Kasumi-1 (cell line): Measurements from ENCODE around the gene MRPS27.

Source experiments
- DNase-seq, 2 experiments: peaks; one replicate each; lab custom pipeline; 2025; lab: John Stamatoyannopoulos, UW

Gene MRPS27

DNA sequence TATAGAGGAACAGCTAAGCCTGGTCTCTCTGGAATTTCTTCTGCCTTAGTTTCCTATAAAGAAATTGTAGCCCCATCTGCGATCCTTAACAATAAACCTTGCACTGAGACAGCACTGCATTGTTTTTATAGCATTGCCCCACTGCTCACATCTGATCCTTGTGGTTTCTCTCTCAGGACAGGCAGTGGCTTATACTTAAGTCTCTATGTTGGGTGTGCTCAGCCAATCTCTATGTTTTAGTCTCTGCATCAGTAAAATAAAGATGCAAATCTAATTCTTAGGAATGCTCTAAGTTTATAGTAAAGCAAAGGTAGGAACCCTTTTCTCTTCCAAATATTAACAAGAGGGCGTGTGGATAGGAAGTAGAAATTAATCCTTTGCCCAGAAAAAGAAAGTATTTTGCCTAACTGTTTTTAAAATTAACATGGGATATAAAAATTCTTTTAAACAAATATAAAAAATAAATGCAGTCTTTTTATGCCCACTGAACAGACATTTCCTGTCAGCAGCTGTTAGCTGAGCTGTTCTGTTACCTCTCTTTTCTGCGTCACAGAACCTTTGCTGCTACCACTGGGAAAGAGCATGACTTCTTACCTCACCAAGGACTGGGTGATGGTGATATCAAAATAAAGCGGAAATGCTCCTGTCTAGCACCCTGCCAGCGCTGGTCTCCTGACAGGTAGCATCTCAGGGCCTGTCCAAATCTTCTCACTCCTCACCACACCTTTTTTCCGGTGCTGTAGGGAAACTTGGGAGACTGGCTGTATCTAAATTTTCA, 29.5 kb downstream of the MRPS27 start:
- no peak for DNase-seq

DNA sequence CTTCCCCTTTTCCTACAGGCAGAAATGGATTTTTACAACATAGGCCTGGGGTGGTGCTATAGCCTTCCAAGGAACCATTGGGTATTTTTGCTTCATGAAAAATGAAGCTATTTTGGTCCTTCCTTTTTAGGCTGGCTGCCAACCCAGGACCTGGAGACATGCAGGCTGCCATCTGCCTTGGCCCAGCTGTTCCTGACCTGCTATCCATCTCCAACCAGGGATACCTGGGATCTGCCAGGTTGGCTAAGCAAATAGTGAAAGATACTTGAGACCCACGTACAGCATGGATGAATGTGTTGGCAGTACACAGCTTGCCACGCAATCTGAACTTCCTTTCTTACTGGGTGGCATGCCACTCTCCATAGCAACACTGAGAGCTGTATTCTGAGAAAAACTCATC, 31.1 kb downstream of the MRPS27 start:
- DNase-seq = peak in 1 of 2 experiments; percentile 24

DNA sequence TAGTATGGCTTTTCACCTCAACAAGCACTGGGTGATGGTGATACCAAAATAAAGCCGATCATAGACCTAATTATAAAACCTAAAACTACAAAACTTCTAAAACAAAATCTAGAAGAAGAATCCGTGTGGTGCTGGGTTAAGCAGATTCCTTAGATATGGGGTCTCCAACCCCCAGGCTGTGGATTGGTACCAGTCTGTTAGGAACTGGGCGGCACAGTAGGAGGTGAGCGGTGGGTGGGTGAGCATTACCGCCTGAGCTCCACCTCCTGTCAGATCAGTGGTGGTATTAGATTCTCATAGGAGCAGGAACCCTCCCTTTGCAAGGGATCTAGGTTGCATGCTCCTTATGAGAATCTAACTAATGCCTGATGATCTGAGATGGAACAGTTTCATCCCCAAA, 33.2 kb downstream of the MRPS27 start:
- DNase-seq = no peak

DNA sequence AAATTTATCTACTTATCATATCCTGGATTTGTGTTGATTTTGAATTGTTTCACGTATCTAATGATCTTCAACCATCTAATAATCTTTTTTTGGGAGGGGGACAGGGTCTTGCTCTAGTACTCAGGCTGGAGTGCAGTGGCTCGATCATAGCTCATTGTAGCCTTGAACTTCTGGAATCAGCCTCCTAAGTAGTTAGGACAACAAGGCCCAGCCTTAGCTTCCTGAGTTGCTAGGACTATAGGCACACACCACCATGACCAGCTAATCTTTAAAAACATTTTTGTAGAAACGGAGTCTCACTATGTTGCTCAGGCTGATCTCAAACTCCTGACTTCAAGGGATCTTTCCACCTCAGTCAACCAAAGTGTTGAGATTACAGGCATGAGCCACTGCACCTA, 34.6 kb downstream of the MRPS27 start:
- no peak for DNase-seq

DNA sequence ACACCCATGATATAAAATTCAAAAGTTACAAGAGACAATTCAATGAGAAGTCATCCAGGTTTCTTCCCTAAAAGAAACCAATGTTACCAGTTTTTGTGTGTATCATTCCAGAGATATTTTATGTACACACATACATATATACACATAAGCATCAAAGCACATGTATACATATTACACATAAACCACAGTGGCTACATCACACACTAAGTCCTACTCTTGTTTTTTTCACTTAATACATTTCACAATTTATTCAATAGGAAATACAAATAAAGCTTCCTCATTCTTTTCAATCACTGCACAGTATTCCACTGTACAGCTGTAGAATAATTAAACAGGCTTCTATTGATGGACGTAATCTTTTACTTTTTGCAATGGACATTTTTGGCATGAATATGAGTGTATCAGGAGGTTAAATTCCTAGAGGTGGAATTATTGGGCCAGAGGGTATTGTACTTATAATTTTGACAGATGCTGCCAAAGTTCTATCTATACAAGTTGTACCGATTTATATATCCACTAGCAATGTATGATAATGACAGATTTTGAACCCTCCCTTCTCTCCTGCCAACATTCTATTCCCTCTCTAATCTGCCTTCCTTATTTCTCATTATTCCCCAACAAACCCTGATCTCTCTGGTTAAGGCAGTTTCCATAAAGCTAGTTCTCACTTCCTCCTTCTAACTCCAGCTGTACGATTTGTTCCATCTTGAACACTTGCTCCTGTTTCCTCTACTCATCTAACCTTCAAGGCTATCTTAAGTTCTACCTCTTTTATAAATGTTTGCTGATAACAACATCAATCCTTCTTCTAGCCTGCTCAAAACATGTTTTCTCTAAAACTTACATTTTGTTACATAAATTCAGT, 35.2 kb downstream of the MRPS27 start:
- DNase-seq = peak; percentile 35 to 61

DNA sequence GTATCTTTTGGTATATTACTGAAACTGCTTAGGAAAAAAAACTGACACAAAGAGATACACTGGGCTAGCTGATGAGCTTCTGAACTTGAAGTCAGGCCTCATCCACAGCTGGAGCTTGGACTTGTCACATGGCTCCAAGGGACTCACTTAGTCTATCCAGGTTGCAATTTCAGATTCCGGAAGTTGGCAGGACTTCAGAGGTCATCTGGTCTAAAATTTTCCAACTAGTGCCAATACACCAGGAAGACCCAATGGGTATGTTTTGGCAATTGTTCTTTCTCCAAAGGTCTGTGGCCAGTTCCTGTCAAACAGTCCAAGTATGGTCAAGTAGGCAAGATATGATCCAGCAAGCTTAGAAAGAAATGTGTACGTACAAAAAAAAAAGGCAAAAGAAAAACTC, 36.7 kb downstream of the MRPS27 start:
- DNase-seq = no peak

DNA sequence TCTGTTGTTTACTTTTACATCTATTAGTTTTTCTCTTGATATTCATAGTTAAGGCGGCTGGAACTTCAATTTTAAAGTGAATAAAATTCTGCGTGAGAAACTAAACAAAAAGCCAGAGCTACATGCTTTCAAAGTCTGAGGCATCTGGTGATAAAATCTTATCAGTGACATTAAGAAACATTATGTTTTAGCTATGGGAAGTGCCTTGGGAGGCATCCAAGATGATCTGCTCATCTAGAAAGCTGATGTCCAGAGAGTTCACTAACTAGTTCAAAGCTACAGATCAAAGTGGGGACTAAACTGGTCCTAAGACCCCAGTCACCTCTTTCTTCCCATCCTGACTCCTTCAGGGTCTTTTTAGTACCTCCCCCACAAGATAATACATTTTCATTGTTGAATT, 37.2 kb downstream of the MRPS27 start:
- no peak for DNase-seq

DNA sequence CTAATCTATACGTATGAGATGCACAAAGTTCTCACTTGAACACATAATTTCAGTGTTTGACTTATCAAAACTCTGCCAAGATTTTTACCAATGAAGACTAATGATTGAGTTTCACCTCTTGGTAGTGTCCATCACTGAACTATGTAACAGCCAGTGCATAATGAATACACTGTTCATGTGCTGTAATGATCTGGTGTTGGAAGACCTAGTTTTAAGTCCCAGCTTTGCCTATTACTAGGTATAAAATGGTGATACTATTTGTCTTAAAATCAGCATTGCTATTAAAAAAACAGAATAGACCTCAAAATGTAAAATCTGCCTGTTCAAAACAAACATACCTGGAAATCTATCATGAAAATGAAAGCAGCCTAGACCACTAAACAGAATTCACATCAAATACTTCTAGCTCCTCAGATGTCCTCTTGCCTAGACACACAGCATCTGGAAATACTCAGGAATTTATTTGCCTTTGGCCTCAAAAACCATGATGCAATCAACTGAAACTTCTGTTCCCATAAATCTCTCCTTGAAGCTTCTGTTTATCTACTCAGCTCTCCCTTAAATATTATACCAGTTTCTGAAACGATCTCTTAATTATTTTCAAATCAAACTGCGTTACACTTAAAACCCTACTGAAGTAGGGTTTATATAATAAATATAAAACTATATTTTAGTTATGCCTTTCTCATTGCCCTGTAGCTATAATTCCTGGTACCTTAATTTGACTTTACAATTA, 38.1 kb downstream of the MRPS27 start:
- DNase-seq = no peak

DNA sequence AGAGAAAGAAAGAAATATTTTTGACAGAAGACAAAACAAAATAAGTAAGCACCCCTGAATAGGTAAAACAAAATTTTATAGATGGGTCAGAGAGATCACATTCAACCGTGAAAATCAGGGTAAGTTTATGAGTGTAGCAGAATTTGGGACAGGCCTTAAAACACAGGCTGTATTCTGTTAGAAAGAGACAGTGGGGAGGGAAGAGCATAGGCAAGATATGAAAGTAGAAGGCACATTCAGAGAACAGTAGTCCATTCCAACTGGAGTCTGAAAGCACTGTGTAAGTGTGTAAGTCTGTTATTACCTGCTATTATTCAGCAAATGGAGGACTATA, 38.6 kb downstream of the MRPS27 start:
- DNase-seq = no peak

DNA sequence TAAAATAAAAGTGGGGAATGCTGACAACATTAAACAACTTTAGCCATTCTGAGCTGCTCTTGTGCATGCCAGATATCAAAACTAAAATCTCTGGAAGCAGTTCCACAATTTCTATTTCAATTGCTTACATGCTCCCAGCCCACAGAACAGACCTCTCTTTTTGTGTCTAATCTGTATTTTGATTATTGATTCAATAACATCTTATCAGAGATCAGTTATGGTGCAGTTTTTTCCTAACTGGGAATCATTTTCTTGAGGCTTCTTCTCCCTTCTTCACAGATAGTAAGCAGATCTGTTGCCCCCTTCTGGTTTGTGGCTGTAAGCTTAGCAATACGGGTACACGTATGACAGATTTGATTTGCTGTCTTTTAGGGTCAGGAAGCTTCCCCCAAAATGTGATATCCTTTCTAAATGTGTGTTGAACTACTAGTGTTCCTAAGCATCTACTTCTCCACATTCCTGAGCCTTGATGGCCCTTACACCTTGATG, 39.4 kb downstream of the MRPS27 start:
- DNase-seq = peak; percentile 27 to 63

DNA sequence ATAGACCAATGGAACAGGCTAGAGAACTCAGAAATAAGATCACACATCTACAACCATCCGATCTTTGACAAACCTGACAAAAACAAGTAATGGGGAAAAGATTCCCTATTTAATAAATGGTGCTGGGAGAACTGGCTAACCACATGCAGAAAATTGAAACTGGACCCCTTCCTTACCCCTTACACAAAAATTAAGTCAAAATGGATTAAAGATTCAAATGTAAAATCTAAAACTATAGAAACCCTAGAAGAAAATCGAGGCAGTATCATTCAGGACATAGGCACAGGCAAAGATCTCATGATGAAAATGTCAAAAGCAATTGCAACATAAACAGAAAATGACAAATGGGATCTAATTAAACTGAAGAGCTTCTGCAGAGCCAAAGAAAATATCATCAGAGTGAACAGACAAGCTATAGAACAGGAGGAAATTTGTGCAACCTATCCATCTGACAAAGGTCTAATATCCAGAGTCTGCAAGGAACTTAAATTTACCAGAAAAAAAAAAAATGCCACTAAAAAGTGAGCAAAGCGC, 43.8 kb downstream of the MRPS27 start:
- no peak for DNase-seq

DNA sequence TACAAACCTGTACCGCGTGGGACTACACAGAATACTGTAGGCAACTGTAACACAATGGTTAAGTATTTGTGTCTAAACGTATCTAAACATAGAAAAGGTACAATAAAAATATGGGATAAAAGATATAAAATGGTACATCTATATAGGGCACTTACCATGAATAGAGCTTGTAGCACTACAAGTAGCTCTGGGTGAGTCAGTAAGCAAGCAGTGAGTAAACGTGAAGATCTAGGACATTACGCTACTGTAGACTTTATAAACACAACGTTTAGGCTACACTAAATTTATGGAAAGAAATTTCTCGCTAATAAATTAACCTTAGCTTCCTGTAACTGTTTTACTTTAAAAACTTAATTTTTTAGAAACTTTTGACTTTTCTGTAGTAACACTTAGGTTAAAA, 46.5 kb downstream of the MRPS27 start:
- DNase-seq = no peak

DNA sequence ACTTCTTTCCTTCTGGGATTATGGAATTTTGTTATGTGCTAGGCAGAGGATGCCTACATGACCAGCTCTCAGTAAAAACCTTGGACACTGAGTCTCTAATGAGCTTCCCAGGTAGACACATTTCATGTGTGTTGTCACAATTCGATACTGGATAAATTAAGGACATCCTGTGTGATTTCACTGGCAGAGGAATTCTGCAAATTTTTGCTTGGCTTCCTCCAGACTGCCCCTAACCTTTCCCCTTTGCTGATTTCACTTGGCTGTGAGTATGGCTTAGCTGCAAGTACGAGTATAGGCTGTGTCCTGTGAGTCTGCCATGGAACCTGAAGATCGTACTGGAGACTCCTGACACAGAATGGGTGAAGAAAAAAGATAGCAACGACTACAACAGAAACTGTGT, 47.6 kb downstream of the MRPS27 start:
- no peak for DNase-seq

DNA sequence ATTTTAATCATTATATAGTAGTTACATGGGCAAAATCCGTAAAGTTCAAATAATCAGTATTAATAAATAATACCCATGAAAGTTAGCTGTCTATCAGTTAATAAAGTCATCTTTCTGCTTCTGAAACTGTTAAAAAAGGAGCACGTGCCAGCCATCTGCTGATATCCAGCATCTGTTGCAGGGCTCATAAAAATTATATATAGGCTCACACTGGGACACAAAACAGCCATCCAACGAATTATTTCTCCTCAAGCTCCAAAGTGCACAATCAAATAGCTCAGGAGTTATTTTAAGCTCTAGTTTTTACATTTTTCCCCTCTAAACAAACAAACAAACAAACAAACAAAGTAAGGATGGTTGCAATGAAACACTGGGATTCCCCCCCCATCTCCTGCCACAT, 48.3 kb downstream of the MRPS27 start:
- DNase-seq = no peak

DNA sequence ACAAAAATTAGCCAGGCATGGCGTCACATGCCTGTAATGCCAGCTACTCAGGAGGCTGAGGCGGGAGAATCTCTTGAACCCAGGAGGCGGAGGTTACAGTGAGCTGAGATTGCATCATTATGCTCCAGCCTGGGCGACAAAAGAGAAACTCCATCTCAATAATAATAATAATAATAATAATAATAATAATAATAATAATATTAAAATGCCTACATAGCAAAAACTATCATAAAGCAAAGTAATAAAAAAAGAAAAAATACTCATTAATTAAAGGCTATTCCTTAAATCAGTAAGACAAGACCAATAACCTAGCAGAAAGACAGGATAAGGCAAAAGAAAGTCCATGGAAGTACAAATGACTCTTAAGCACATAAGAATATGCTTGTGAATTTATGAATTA, 50.0 kb downstream of the MRPS27 start:
- DNase-seq = no peak

DNA sequence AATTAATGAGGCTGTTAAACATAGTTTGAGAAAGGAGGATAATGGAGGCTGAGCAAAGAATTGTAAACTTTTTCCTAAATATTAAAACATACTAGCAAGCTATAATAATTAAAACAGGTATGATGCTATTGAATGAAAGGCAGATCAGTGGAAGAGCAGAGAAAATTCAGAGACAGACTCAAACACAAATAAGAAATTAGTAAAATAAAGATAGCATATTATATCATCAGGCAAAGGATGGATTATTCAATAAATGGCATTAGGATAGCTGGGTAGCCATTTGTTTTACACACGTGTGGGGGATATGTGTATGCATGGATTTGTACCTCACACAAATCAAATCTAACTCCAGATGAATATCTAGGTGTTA, 50.6 kb downstream of the MRPS27 start:
- no peak for DNase-seq

DNA sequence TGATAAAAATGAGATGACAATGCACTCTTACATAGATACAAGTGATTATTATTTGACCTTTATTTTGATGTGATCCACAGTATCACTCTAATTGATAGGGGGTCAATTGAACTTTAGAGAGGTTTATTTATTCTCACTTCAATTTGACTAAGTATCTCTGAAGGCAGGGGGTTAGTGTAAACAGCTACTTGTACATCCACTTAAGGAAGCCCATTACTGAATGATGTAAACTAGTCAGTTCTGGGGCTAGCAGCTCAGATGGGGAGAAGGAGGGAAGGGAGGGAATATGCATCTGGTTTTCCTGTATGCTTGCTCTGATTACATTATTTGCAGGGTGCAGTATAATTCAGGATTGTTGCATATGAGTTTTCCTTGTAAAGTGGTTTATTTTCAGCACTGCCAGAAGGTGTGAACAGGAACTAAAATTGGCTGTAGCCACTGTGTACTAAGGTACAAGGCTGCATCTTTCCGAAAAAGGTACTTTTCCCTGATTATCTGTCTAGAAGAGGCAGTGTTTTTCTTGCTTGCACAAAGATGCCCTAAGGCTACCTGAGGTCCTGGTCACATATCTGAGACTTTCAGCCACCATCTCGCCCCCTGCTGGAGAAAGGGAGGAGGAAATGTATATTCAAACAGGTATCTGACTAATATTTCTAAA, 51.2 kb downstream of the MRPS27 start:
- peak; percentile 20 to 31 for DNase-seq

DNA sequence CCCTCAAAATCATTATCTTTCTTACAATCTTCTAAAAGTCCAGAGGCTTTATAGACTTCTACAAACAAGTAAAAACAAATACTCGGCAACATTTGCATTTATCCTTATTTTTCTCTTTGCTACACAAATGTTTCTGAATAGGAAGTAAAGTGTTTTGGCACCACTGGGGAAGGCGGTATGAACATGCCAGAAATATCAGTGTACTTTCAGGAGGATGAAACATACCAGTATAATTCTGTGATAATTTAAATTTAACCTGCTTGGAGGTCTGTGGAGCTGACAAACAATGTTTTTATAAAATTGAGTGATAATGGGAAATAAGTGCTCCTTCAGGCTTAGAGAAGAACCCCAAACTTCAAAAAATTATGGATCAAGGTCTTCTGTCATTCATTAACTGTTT, 51.8 kb downstream of the MRPS27 start:
- no peak for DNase-seq

DNA sequence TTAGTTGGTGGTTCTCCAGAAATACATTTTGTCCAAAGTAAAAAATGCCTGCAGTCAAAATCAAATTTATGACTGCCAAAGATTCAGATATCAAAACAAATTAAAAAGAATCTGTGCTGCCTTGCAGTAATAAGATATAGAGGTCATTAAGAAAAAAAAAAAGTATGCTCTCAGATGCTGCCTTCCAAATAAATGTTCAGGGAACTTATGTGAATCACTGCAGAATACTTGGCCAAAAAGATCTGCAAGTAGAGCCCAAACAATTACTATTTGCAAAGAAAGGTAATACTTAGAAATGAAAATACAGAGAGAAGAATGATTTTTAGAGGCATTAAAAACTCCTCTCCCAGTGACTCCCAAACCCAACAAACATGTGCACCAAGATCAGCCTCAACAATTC, 52.4 kb downstream of the MRPS27 start:
- no peak for DNase-seq

DNA sequence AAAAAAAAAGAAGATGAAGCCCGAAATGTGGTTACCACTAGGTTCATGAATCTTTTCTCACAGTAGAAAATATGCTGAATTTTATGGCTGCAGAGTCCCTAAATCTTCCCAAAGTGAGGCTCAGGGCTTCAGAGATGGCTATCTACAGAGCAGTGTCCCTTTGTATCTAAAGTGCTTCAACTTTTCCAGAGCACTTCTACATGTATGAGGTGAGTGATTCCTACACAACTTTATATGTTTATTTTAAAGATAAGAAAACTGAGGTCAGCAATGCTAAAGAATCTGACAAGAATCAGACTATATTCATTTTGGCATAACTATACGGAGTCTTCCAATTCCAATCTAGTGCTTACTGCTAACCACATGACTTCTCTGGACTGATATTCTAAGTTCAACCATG, 53.2 kb downstream of the MRPS27 start:
- no peak for DNase-seq

DNA sequence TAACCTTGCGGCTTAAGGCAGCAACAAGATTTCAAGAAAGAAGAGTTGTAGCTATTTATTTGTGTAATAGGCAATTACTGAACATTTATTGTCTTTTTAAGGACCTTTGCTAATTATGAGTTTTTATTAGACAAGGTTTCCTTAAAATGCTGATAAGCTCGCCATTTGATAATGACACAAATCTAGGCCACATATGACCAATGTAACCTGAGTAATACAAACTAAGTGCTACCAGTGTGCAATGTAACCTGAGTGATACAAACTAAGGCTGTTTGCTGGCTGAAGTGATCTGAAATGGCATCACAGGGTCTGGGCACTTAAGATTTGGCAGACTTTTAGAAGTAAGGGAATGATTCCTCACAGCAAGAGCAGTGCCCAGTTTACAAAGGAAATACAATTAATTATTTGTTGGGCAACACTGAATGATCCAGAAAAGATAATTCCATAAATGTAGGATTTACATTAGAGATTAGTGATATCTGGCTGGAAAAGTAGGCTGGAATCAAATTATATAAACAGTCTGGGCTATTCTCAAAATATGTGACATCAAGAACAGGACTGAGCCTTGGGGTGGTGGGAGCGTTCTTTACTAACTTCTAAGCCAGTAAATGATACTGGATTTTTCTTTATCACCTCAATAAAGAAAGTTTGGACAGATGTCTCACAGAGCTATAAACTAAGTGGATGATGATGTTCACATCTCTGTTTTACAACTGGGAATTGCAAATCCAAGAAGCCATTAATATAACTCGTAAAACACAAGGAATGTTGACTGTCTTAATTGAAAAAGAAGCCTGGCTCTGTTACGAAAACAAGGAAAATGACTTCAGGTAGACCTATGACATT, 54.8 kb downstream of the MRPS27 start:
- no peak for DNase-seq
